ENCODE results near the gene KLHL41.
"Not testable (repeated sequence)": the region's sequence is repeated elsewhere in the genome, so short reads cannot be mapped to it uniquely, and the experiment has no call there.

KLHL41 gene

DNA sequence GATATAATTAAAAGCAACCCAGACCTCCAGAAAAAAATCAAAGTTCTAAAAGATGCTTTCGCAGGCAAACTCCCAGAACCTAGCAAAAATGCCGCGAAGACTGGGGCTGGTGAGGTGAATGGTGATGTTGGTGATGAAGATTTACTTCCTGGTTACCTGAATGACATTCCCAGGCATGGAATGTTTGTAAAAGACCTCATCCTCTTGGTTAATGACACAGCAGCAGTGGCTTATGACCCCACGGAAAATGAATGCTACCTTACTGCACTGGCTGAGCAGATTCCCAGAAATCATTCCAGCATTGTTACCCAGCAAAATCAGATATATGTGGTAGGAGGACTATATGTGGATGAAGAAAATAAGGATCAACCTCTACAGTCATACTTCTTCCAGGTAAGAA, 994 bp downstream of the KLHL41 start:
- Histone ChIP-seq H3K4me3 (ENCODE audit: low read depth, low read length) (no peak overlapping the region), H3K4me1 (ENCODE audit: control insufficient read depth, insufficient read depth, low read length) (0 out of 2 replicates have a peak, but pooled peaks cover 4% of the 10 kb centered on the region), H3K36me3 (ENCODE audit: control insufficient read depth, insufficient read depth, low read length) (no peaks in the 10 kb centered on the region), H3K9me3 (ENCODE audit: control insufficient read depth, insufficient read depth, low read length) (no peaks in the 10 kb centered on the region), H3K27me3 (ENCODE audit: control insufficient read depth, insufficient read depth, low read length) (no peaks in the 10 kb centered on the region), H3K27ac (ENCODE audit: low read depth, low read length) (no peak overlapping the region), H3K9ac (ENCODE audit: low read depth, low read length) (no peak overlapping the region)

DNA sequence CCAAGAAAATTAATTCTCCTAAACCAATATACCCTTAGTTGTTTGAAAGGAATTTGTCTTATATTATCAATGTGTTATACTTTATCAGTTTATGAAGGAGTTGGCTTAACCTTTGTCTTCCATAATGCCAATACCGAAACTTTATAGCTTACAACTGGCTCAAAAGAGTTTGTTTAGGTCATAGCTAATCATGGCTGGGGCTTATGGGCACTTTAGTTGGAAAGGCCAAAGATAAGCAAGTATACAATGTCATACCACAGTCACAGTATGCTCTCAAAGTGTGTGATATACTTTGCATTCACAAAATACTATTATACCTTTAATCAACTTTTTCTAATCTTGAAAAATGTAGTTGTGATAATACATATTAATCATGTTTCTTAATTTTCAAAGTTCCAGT, 2.3 kb downstream of the KLHL41 start:
- Histone ChIP-seq H3K9me3 (ENCODE audit: control insufficient read depth, insufficient read depth, low read length) (no peaks in the 10 kb centered on the region), H3K36me3 (ENCODE audit: control insufficient read depth, insufficient read depth, low read length) (no peaks in the 10 kb centered on the region), H3K4me3 (ENCODE audit: low read depth, low read length) (no peak overlapping the region), H3K9ac (ENCODE audit: low read depth, low read length) (no peak overlapping the region), H3K4me1 (ENCODE audit: control insufficient read depth, insufficient read depth, low read length) (0 out of 2 replicates have a peak, but pooled peaks cover 4% of the 10 kb centered on the region), H3K27me3 (ENCODE audit: control insufficient read depth, insufficient read depth, low read length) (no peaks in the 10 kb centered on the region), H3K27ac (ENCODE audit: low read depth, low read length) (no peak overlapping the region)

DNA sequence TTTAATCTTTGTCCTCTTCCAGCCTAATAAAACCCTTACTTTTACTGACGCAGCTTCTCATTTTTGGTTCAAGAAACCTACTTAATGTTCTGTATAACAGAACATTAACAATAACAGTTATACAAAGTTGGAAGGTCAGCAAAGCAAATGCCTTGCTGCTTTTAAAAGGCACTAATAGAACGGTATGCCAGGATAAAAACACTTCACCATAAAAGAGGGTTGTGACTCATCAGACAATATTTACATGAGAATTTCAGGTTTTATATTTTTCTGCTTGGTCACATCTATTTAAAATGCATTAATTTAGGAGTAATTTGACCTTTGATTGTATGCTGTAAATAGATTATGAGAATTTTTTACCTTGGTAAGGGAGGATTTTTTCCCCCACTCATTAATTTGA, 3.0 kb downstream of the KLHL41 start:
- Histone ChIP-seq H3K36me3 (ENCODE audit: control insufficient read depth, insufficient read depth, low read length) (no peaks in the 10 kb centered on the region), H3K9ac (ENCODE audit: low read depth, low read length) (no peak overlapping the region), H3K27ac (ENCODE audit: low read depth, low read length) (no peak overlapping the region), H3K9me3 (ENCODE audit: control insufficient read depth, insufficient read depth, low read length) (no peaks in the 10 kb centered on the region), H3K27me3 (ENCODE audit: control insufficient read depth, insufficient read depth, low read length) (no peaks in the 10 kb centered on the region), H3K4me1 (ENCODE audit: control insufficient read depth, insufficient read depth, low read length) (0 out of 2 replicates have a peak, but pooled peaks cover 4% of the 10 kb centered on the region), H3K4me3 (ENCODE audit: low read depth, low read length) (no peak overlapping the region)

DNA sequence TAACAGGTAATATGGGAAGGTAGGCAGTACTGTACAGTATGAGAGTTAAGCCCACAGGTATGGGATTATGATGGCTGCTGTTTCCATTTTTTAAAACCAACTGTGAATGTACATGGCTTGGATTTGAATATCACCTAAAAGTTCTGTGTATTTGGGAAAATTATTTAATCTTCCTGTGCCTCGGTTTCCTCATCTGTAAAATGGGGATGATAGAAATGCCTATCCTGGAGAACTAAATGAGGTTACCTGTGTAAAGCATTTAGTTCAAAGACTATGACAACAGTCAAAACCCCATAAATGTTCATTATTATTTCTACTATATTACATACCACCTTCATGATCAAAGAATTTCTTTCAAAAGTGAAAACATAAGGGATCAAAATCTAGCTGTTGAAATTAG, 3.6 kb downstream of the KLHL41 start:
- H3K4me1 ChIP-seq (ENCODE audit: control insufficient read depth, insufficient read depth, low read length) = 0 out of 2 replicates have a peak, but pooled peaks cover 4% of the 10 kb centered on the region
- H3K27ac ChIP-seq (ENCODE audit: low read depth, low read length) = no peak overlapping the region
- no peaks in the 10 kb centered on the region for H3K36me3 ChIP-seq (ENCODE audit: control insufficient read depth, insufficient read depth, low read length)
- no peak overlapping the region for H3K9ac ChIP-seq (ENCODE audit: low read depth, low read length)
- no peaks in the 10 kb centered on the region for H3K27me3 ChIP-seq (ENCODE audit: control insufficient read depth, insufficient read depth, low read length)
- H3K4me3 ChIP-seq (ENCODE audit: low read depth, low read length) = no peak overlapping the region
- H3K9me3 ChIP-seq (ENCODE audit: control insufficient read depth, insufficient read depth, low read length) = no peaks in the 10 kb centered on the region

DNA sequence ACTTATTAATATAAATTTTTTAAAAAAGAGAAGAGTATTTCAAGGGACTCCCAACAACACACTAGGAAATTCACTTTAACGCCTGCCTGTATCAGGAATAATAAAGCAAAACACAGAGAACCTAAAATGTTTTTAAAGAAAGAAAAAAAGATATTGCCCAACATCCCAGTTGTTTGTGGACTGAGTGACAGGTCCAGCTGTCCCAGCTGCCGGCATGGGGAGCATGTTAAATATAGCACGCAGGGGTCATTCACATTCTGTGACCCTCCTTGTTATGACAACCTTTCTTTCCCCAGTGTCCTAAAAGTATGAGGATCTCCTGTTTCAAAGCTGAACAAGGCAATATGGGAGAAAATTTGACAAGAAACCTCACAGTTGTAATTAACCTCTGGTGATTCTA, 4.4 kb downstream of the KLHL41 start:
- H3K9me3 ChIP-seq (ENCODE audit: control insufficient read depth, insufficient read depth, low read length) = no peaks in the 10 kb centered on the region
- 0 out of 2 replicates have a peak, but pooled peaks cover 4% of the 10 kb centered on the region for H3K4me1 ChIP-seq (ENCODE audit: control insufficient read depth, insufficient read depth, low read length)
- no peak overlapping the region for H3K4me3 ChIP-seq (ENCODE audit: low read depth, low read length)
- H3K36me3 ChIP-seq (ENCODE audit: control insufficient read depth, insufficient read depth, low read length) = no peaks in the 10 kb centered on the region
- no peak overlapping the region for H3K9ac ChIP-seq (ENCODE audit: low read depth, low read length)
- no peaks in the 10 kb centered on the region for H3K27me3 ChIP-seq (ENCODE audit: control insufficient read depth, insufficient read depth, low read length)
- H3K27ac ChIP-seq (ENCODE audit: low read depth, low read length) = no peak overlapping the region

DNA sequence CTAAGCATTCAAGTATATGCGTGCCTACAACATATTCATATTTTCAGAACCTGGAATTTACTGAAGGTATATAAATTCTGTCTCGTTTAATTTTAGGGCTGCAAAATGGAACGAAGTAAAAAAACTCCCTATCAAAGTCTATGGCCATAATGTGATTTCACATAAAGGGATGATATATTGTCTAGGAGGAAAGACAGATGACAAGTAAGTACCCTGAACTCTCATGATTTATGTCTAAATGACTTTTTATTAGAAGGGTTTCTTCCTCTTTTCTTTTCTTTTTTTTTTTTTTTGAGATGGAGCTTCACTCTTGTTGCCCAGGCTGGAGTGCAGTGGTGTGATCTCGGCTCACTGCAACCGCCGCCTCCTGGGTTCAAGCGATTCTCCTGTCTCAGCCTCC, 5.3 kb downstream of the KLHL41 start:
- H3K9ac ChIP-seq (ENCODE audit: low read depth, low read length); H3K9me3 ChIP-seq (ENCODE audit: control insufficient read depth, insufficient read depth, low read length); H3K4me3 ChIP-seq (ENCODE audit: low read depth, low read length); H3K27me3 ChIP-seq (ENCODE audit: control insufficient read depth, insufficient read depth, low read length); H3K36me3 ChIP-seq (ENCODE audit: control insufficient read depth, insufficient read depth, low read length); H3K4me1 ChIP-seq (ENCODE audit: control insufficient read depth, insufficient read depth, low read length); H3K27ac ChIP-seq (ENCODE audit: low read depth, low read length): not testable (repeated sequence)

DNA sequence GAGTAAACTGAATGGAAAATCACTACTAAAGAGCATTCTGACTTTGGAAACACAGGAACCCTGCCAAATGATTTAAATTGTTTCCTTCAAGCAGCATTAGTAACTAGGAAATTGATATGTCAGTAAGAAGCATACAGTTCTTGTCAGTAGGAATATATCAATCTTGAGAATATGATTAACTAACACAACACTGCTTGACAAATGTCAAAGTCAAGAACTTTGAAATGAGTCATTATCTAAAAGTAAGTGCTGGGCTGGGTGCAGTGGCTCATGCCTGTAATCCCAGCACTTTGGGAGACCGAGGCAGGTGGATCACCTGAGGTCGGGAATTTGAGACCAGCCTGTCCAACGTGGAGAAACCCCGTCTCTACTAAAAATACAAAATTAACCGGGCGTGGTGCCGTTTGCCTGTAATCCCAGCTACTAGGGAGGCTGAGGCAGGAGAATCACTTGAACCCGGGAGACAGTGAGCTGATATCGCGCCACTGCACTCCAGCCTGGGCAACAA, 7.0 kb downstream of the KLHL41 start:
- not testable (repeated sequence) for H3K4me1 ChIP-seq (ENCODE audit: control insufficient read depth, insufficient read depth, low read length); H3K36me3 ChIP-seq (ENCODE audit: control insufficient read depth, insufficient read depth, low read length); H3K27ac ChIP-seq (ENCODE audit: low read depth, low read length); H3K9ac ChIP-seq (ENCODE audit: low read depth, low read length); H3K9me3 ChIP-seq (ENCODE audit: control insufficient read depth, insufficient read depth, low read length); H3K27me3 ChIP-seq (ENCODE audit: control insufficient read depth, insufficient read depth, low read length); H3K4me3 ChIP-seq (ENCODE audit: low read depth, low read length)

DNA sequence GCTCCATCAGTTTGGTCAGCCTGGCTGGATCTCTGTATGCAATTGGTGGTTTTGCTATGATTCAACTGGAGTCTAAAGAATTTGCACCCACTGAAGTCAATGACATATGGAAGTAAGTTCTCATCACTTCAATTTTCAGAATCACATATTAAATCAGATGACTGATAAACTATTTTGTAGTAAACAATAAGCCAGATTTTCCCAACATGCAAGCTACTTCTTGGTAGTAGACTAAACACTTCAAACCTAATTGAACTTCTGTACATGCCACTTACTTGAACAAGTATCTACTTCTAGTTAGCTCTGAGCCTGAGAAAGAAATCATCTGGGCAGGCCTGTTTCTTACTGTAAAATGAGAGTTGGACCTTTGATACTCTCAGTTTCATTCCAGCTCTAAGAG, 11.4 kb downstream of the KLHL41 start:
- Histone ChIP-seq H3K9me3 (ENCODE audit: control insufficient read depth, insufficient read depth, low read length) (no peaks in the 10 kb centered on the region), H3K4me3 (ENCODE audit: low read depth, low read length) (no peak overlapping the region), H3K36me3 (ENCODE audit: control insufficient read depth, insufficient read depth, low read length) (no peaks in the 10 kb centered on the region), H3K4me1 (ENCODE audit: control insufficient read depth, insufficient read depth, low read length) (no peaks in the 10 kb centered on the region), H3K27me3 (ENCODE audit: control insufficient read depth, insufficient read depth, low read length) (no peaks in the 10 kb centered on the region), H3K9ac (ENCODE audit: low read depth, low read length) (no peak overlapping the region), H3K27ac (ENCODE audit: low read depth, low read length) (no peak overlapping the region)

DNA sequence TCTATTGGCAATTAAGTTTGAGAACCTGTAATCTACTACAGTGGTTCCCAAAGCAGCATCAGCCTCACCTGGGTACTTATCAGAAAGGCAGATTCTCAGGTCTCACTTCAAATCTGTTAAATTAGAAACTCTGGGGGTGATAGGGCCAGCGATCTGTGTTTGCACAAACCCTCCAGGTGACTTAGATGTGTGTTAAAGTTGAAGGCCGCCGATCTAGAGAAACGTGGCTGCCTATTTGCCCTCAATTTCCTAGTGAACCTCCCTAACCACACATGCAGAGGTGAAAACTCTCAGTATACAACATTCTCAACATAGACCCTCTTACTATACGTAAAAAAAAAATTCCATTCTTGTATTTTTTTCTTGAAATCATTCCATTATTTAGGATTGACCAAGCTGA, 14.2 kb downstream of the KLHL41 start:
- Histone ChIP-seq H3K36me3 (ENCODE audit: control insufficient read depth, insufficient read depth, low read length) (peaks cover 7% of the 10 kb centered on the region), H3K4me3 (ENCODE audit: low read depth, low read length) (no peak overlapping the region), H3K4me1 (ENCODE audit: control insufficient read depth, insufficient read depth, low read length) (no peaks in the 10 kb centered on the region), H3K27ac (ENCODE audit: low read depth, low read length) (no peak overlapping the region), H3K9ac (ENCODE audit: low read depth, low read length) (no peak overlapping the region), H3K27me3 (ENCODE audit: control insufficient read depth, insufficient read depth, low read length) (no peaks in the 10 kb centered on the region), H3K9me3 (ENCODE audit: control insufficient read depth, insufficient read depth, low read length) (no peaks in the 10 kb centered on the region)

DNA sequence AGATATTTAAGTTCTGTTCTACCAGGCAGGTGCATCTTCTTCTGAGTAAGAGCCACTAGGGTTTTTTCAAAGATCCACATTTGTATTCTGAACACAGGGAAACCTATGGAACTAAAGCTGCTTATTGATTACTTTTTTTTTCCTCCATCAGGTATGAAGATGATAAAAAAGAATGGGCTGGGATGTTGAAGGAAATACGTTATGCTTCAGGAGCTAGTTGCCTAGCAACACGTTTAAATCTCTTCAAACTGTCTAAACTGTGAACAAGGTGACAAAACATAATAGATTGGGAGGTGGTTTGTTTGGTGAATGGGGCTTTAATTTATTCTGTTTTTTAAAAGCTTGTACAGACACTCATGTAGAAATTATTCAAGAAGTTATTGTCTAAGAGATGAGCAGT, 15.9 kb downstream of the KLHL41 start:
- H3K4me3 ChIP-seq (ENCODE audit: low read depth, low read length) = no peak overlapping the region
- no peak overlapping the region for H3K9ac ChIP-seq (ENCODE audit: low read depth, low read length)
- no peaks in the 10 kb centered on the region for H3K27me3 ChIP-seq (ENCODE audit: control insufficient read depth, insufficient read depth, low read length)
- peaks cover 22% of the 10 kb centered on the region for H3K36me3 ChIP-seq (ENCODE audit: control insufficient read depth, insufficient read depth, low read length)
- H3K4me1 ChIP-seq (ENCODE audit: control insufficient read depth, insufficient read depth, low read length) = no peaks in the 10 kb centered on the region
- H3K27ac ChIP-seq (ENCODE audit: low read depth, low read length) = no peak overlapping the region
- H3K9me3 ChIP-seq (ENCODE audit: control insufficient read depth, insufficient read depth, low read length) = no peaks in the 10 kb centered on the region

DNA sequence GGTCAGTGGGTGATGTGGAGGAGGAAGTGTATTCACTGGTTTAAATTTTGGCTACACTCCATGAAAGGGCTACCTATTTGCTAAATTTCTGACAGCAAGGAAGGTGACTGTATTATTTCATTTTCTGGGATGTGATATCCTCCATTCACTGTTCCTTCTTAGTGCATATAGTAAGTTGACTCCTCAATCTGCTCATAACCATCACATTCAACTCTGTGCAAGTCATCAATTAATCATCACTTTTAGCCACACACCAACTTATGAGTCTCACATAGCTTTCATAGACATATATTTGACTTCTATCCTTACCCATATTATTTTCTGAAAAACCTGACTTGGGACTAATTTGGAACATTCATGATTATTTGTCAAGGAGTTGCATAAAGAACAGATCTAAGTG, 16.9 kb downstream of the KLHL41 start:
- H3K27ac ChIP-seq (ENCODE audit: low read depth, low read length) = no peak overlapping the region
- no peak overlapping the region for H3K9ac ChIP-seq (ENCODE audit: low read depth, low read length)
- H3K27me3 ChIP-seq (ENCODE audit: control insufficient read depth, insufficient read depth, low read length) = no peaks in the 10 kb centered on the region
- peaks cover 30% of the 10 kb centered on the region for H3K36me3 ChIP-seq (ENCODE audit: control insufficient read depth, insufficient read depth, low read length)
- H3K4me1 ChIP-seq (ENCODE audit: control insufficient read depth, insufficient read depth, low read length) = no peaks in the 10 kb centered on the region
- H3K9me3 ChIP-seq (ENCODE audit: control insufficient read depth, insufficient read depth, low read length) = no peaks in the 10 kb centered on the region
- H3K4me3 ChIP-seq (ENCODE audit: low read depth, low read length) = no peak overlapping the region

DNA sequence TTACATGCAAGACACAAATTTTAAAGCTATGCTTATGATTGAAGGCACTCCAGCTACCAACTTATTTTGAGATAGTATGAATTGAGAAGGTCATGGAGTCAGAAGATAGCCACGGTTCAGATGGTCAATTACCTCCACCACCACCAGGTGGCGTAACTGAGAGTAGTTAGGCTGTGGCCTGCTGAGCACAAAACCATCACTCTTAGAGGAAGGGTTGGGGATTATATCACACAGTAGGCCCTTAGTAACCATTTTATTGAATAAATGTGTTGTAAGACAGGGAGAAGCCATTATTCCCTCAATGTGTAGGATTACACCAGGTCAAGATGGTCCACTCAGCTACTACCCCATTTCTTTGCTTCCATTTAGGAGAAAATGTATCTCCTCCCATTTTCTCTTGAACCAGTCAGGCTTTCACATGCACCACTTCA, 18.8 kb downstream of the KLHL41 start:
- Histone ChIP-seq H3K27ac (ENCODE audit: low read depth, low read length) (no peak overlapping the region), H3K9me3 (ENCODE audit: control insufficient read depth, insufficient read depth, low read length) (no peaks in the 10 kb centered on the region), H3K4me1 (ENCODE audit: control insufficient read depth, insufficient read depth, low read length) (no peaks in the 10 kb centered on the region), H3K4me3 (ENCODE audit: low read depth, low read length) (no peak overlapping the region), H3K9ac (ENCODE audit: low read depth, low read length) (no peak overlapping the region), H3K27me3 (ENCODE audit: control insufficient read depth, insufficient read depth, low read length) (no peaks in the 10 kb centered on the region), H3K36me3 (ENCODE audit: control insufficient read depth, insufficient read depth, low read length) (peaks cover 36% of the 10 kb centered on the region)

All from HUES48 (cell line).